Naive thymus-derived CD4-positive, alpha-beta T cell (primary cell): Measurements from ENCODE around the gene GSK3B. TPM values are rescaled to one million over a fixed set of nuclear protein-coding genes. Genes with fewer than 3 reads are reported as not detected.

Experiments used
- ATAC-seq: fragments of 150-1000 bp; cut with Tn5 transposase; 2 replicates; pipeline ENCODE4 v1.10.0; 2021; ENCODE audit warnings: mild to moderate bottlenecking, moderate library complexity
- CTCF ChIA-PET: fragments of 350-600 bp; sonication (Branson Sonifier 250); formaldehyde crosslinking; loops from one replicate; lab custom pipeline; 2021; ENCODE audit warnings: antibody characterized with exemption; lab: Charles Lee
- POLR2A ChIA-PET: fragments of 350-600 bp; sonication (Branson Sonifier 250); formaldehyde crosslinking; loops from one replicate; lab custom pipeline; 2021; ENCODE audit warnings: antibody characterized with exemption, inconsistent platforms; lab: Charles Lee
- DNase-seq, 9 donors: peaks; one replicate each; pipeline versions ENCODE4 v3.0.0 to v3.0.0-alpha.2; 2020 to 2022; ENCODE audit warnings: mixed read lengths in 1 of 9
- H3K27ac ChIP-seq: one replicate; pipeline ENCODE4 v1.7.0; 2013; ENCODE audit warnings: mild to moderate bottlenecking, low read depth, low read length, moderate library complexity
- H3K27me3 ChIP-seq, 2 donors: one replicate each; pipeline ENCODE4 v1.7.0; 2013; ENCODE audit warnings: low read length in 2 of 2, mild to moderate bottlenecking in 2 of 2, moderate library complexity in 2 of 2; ENCODE audit not compliant: control insufficient read depth in 2 of 2, insufficient read depth in 2 of 2
- H3K36me3 ChIP-seq, 3 experiments: 1 replicate in 2 of 3; 2 replicates in 1 of 3; pipeline ENCODE4 v1.7.0; 2013; ENCODE audit warnings: low read length in 3 of 3, mild to moderate bottlenecking in 3 of 3, moderate library complexity in 1 of 3; ENCODE audit not compliant: insufficient read depth in 3 of 3, control insufficient read depth in 2 of 3
- H3K4me1 ChIP-seq, 2 donors: one replicate each; pipeline ENCODE4 v1.7.0; 2013; ENCODE audit warnings: low read length in 2 of 2, mild to moderate bottlenecking in 2 of 2, moderate library complexity in 1 of 2; ENCODE audit not compliant: control insufficient read depth in 2 of 2, insufficient read depth in 2 of 2
- H3K4me3 ChIP-seq: 2 replicates; pipeline ENCODE4 v1.7.0; 2013; ENCODE audit warnings: mild to moderate bottlenecking, low read length
- H3K9me3 ChIP-seq, 3 experiments: 1 replicate in 2 of 3; 2 replicates in 1 of 3; pipeline ENCODE4 v1.7.0; 2013; ENCODE audit warnings: low read length in 3 of 3; ENCODE audit not compliant: control insufficient read depth in 2 of 3
- H3K27ac Mint-ChIP-seq, 9 donors: one replicate each; pipeline ENCODE4 v1.8.0; 2020 to 2022; ENCODE audit warnings: mixed read lengths in 9 of 9, mild to moderate bottlenecking in 8 of 9, moderate library complexity in 5 of 9, inconsistent platforms in 2 of 9
- H3K27me3 Mint-ChIP-seq, 5 donors: one replicate each; pipeline ENCODE4 v1.8.0; 2021 to 2022; ENCODE audit warnings: mixed read lengths in 5 of 5, mild to moderate bottlenecking in 1 of 5
- H3K36me3 Mint-ChIP-seq, 5 donors: one replicate each; pipeline ENCODE4 v1.8.0; 2020 to 2022; ENCODE audit warnings: mixed read lengths in 5 of 5, mild to moderate bottlenecking in 3 of 5, inconsistent platforms in 1 of 5
- H3K4me1 Mint-ChIP-seq, 7 donors: one replicate each; pipeline ENCODE4 v1.8.0; 2020 to 2022; ENCODE audit warnings: mixed read lengths in 7 of 7, mild to moderate bottlenecking in 3 of 7, inconsistent platforms in 1 of 7
- H3K4me3 Mint-ChIP-seq, 10 donors: one replicate each; pipeline ENCODE4 v1.8.0; 2020 to 2022; ENCODE audit warnings: mild to moderate bottlenecking in 10 of 10, mixed read lengths in 10 of 10, moderate library complexity in 6 of 10, inconsistent platforms in 2 of 10
- H3K9me3 Mint-ChIP-seq, 11 donors: one replicate each; pipeline ENCODE4 v1.8.0; 2020 to 2022; ENCODE audit warnings: mixed read lengths in 11 of 11, mild to moderate bottlenecking in 4 of 11, inconsistent platforms in 1 of 11, moderate library complexity in 1 of 11
- intact Hi-C, 2 donors: fragments of 100-400 bp; cut with micrococcal nuclease; formaldehyde crosslinking; loops; one replicate each; pipeline ENCODE4 v1.15.1; 2023
- polyA plus RNA-seq, 2 donors: library from polyadenylated mRNA; unstranded; fragments of 300-500 nt; fragmentation: Illumina TruSeq; gene quantifications; one replicate each; pipeline ENCODE4 v1.2.3, GENCODE V29; 2021
- total RNA-seq, 6 experiments: library from RNA in 5 of 6; stranded (reverse) in 5 of 6; gene quantifications; 1 replicate in 5 of 6; 2 replicates in 1 of 6; pipeline ENCODE4 v1.2.3 and lab custom pipeline; 2021 to 2026

The GSK3B gene
- total and polyA plus RNA-seq, 7 experiments from 2014 or later, result 13.4 to 42.9 (median 36.0) TPM

GRCh38 chr3:120067083-120067482 is 27.2 kb downstream of the GSK3B start:
- peaks cover 4 to 38% (median 27%) of the 10 kb centered on the region in 5 donors for H3K36me3 Mint-ChIP-seq
- no peaks in the 10 kb centered on the region for H3K27me3 Mint-ChIP-seq
- no peak for ATAC-seq
- H3K27ac Mint-ChIP-seq, result peak overlapping the region in 2 of 9 donors; percentile 10 to 31
- POLR2A ChIA-PET, result interaction anchor here (0.5 kb wide), 1 partner anchor 11 kb away, joined by 3 read pairs; no protein-coding TSS in a partner anchor
- Histone ChIP-seq H3K36me3 (no peaks in the 10 kb centered on the region), H3K4me3 (no peak overlapping the region), H3K27ac (no peak overlapping the region), H3K9me3 (no peaks in the 10 kb centered on the region), H3K27me3 (no peaks in the 10 kb centered on the region), H3K4me1 (peaks cover 0 to 5% of the 10 kb centered on the region in 2 donors)
- intact Hi-C loops, result no loop called here
- H3K4me1 Mint-ChIP-seq, result peaks cover 18 to 76% (median 68%) of the 10 kb centered on the region in 7 donors
- peaks cover 0 to 6% (median 0%) of the 10 kb centered on the region in 11 donors for H3K9me3 Mint-ChIP-seq
- CTCF ChIA-PET, result no interaction called here
- DNase-seq, result no peak
- no peak overlapping the region for H3K4me3 Mint-ChIP-seq

- ChIA-PET POLR2A (interaction anchor here (0.5 to 1.5 kb wide), 2 partner anchors 12 to 27 kb away, joined by 3 read pairs; partner anchors contain the start of gene GSK3B), CTCF (interaction anchor here (1.0 kb wide), 1 partner anchor 492 kb away, joined by 3 read pairs; no protein-coding TSS in a partner anchor)
- Mint-ChIP-seq H3K9me3 (peaks cover 0 to 6% (median 0%) of the 10 kb centered on the region in 11 donors), H3K4me1 (peaks cover 18 to 76% (median 64%) of the 10 kb centered on the region in 7 donors), H3K36me3 (peaks cover 4 to 38% (median 27%) of the 10 kb centered on the region in 5 donors), H3K4me3 (no peak overlapping the region), H3K27me3 (no peaks in the 10 kb centered on the region), H3K27ac (no peak overlapping the region)
- Histone ChIP-seq H3K27me3 (no peaks in the 10 kb centered on the region), H3K4me1 (peaks cover 0 to 5% of the 10 kb centered on the region in 2 donors), H3K4me3 (no peak overlapping the region), H3K36me3 (no peaks in the 10 kb centered on the region), H3K9me3 (no peaks in the 10 kb centered on the region), H3K27ac (no peak overlapping the region)
- intact Hi-C loops, result no loop called here
- DNase-seq (no peak), ATAC-seq (no peak)
Observed at GRCh38 chr3:120066634-120067033, 27.6 kb downstream of the GSK3B start.

GRCh38 chr3:120064641-120065040 is 29.6 kb downstream of the GSK3B start:
- Histone ChIP-seq H3K4me3 (no peak overlapping the region), H3K4me1 (peaks cover 9 to 12% of the 10 kb centered on the region in 2 donors), H3K27ac (no peak overlapping the region), H3K36me3 (no peaks in the 10 kb centered on the region), H3K27me3 (no peaks in the 10 kb centered on the region), H3K9me3 (no peaks in the 10 kb centered on the region)
- Mint-ChIP-seq H3K9me3 (peaks cover 0 to 6% (median 0%) of the 10 kb centered on the region in 11 donors), H3K4me1 (peaks cover 14 to 71% (median 64%) of the 10 kb centered on the region in 7 donors), H3K36me3 (peaks cover 4 to 36% (median 27%) of the 10 kb centered on the region in 5 donors), H3K4me3 (peak overlapping the region in 1 of 10 donors; percentile 6), H3K27me3 (no peaks in the 10 kb centered on the region), H3K27ac (peak overlapping the region in 1 of 9 donors; percentile 12)
- ChIA-PET POLR2A (interaction anchor here (0.5 to 0.6 kb wide), 2 partner anchors 11 to 599 kb away, joined by 3 read pairs; no protein-coding TSS in a partner anchor), CTCF (no interaction called here)
- DNase-seq (no peak), ATAC-seq (no peak)
- intact Hi-C loops, result no loop called here

GRCh38 chr3:120062474-120062873 is 31.8 kb downstream of the GSK3B start:
- POLR2A ChIA-PET, result no interaction called here
- Mint-ChIP-seq H3K27ac (no peak overlapping the region), H3K9me3 (peaks cover 0 to 6% (median 0%) of the 10 kb centered on the region in 11 donors), H3K4me1 (peaks cover 17 to 71% (median 65%) of the 10 kb centered on the region in 7 donors), H3K27me3 (no peaks in the 10 kb centered on the region), H3K36me3 (peaks cover 1 to 34% (median 20%) of the 10 kb centered on the region in 5 donors), H3K4me3 (no peak overlapping the region)
- no peak for ATAC-seq
- CTCF ChIA-PET, result no interaction called here
- intact Hi-C loops, result no loop called here
- no peak for DNase-seq
- no peak overlapping the region for H3K4me3 ChIP-seq
- H3K36me3 ChIP-seq, result no peaks in the 10 kb centered on the region
- H3K4me1 ChIP-seq, result peaks cover 10 to 12% of the 10 kb centered on the region in 2 donors
- no peaks in the 10 kb centered on the region for H3K27me3 ChIP-seq
- no peak overlapping the region for H3K27ac ChIP-seq
- no peaks in the 10 kb centered on the region for H3K9me3 ChIP-seq

- Mint-ChIP-seq H3K4me3 (peak overlapping the region in 3 of 10 donors; percentile 3 to 25 (median 10)), H3K36me3 (peaks cover 0 to 25% (median 18%) of the 10 kb centered on the region in 5 donors), H3K27me3 (no peaks in the 10 kb centered on the region), H3K9me3 (peaks cover 0 to 8% (median 5%) of the 10 kb centered on the region in 11 donors), H3K27ac (peak overlapping the region in 5 of 9 donors; percentile 2 to 59 (median 21)), H3K4me1 (peaks cover 5 to 63% (median 58%) of the 10 kb centered on the region in 7 donors)
- no peaks in the 10 kb centered on the region for H3K36me3 ChIP-seq
- H3K9me3 ChIP-seq, result no peaks in the 10 kb centered on the region
- H3K27ac ChIP-seq, result no peak overlapping the region
- H3K4me1 ChIP-seq, result peaks cover 10 to 12% of the 10 kb centered on the region in 2 donors
- ChIA-PET POLR2A (interaction anchor here (0.6 to 0.9 kb wide), 2 partner anchors 35 to 38 kb away, joined by 3 to 4 read pairs; partner anchors contain the start of gene GSK3B), CTCF (no interaction called here)
- DNase-seq (no peak), ATAC-seq (no peak)
- intact Hi-C loops, result no loop called here
- no peaks in the 10 kb centered on the region for H3K27me3 ChIP-seq
- no peak overlapping the region for H3K4me3 ChIP-seq
Observed at GRCh38 chr3:120059081-120059864, 35.0 kb downstream of the GSK3B start.

GRCh38 chr3:120057626-120058025 is 36.6 kb downstream of the GSK3B start:
- ATAC-seq, result no peak
- Histone ChIP-seq H3K9me3 (no peaks in the 10 kb centered on the region), H3K27me3 (no peaks in the 10 kb centered on the region), H3K4me3 (no peak overlapping the region), H3K36me3 (no peaks in the 10 kb centered on the region), H3K27ac (no peak overlapping the region), H3K4me1 (peaks cover 9 to 10% of the 10 kb centered on the region in 2 donors)
- CTCF ChIA-PET, result no interaction called here
- POLR2A ChIA-PET, result no interaction called here
- no peak for DNase-seq
- peaks cover 0 to 32% (median 25%) of the 10 kb centered on the region in 5 donors for H3K36me3 Mint-ChIP-seq
- intact Hi-C loops, result no loop called here
- peak overlapping the region in 1 of 10 donors; percentile 9 for H3K4me3 Mint-ChIP-seq
- H3K27me3 Mint-ChIP-seq, result no peaks in the 10 kb centered on the region
- no peak overlapping the region for H3K27ac Mint-ChIP-seq
- peaks cover 0 to 14% (median 7%) of the 10 kb centered on the region in 11 donors for H3K9me3 Mint-ChIP-seq
- peaks cover 10 to 75% (median 70%) of the 10 kb centered on the region in 7 donors for H3K4me1 Mint-ChIP-seq
